Tibial artery (tissue), 4 donors: ENCODE results near the gene MT1E.

Experiments
- DNase-seq, 2 donors: peaks; one replicate each; pipeline ENCODE4 v3.0.0-alpha.2; 2019
- H3K27ac ChIP-seq, 2 donors: fragments of 200-600 bp; sonication (generic) in 1 of 2; 1 replicate in 1 of 2; 2 replicates in 1 of 2; pipeline ENCODE4 v1.5.1; 2018 to 2019; ENCODE audit warnings: mild to moderate bottlenecking in 1 of 2
- H3K27me3 ChIP-seq, 2 donors: fragments of 200-600 bp; sonication (generic) in 1 of 2; one replicate each; pipeline versions ENCODE4 v1.5.1 to v1.6.0; 2016 to 2019
- H3K36me3 ChIP-seq, 3 donors: fragments of 200-600 bp; sonication (generic) in 2 of 3; one replicate each; pipeline ENCODE4 v1.5.1; 2016 to 2019; ENCODE audit warnings: mild to moderate bottlenecking in 2 of 3
- H3K4me1 ChIP-seq, 4 donors: fragments of 200-600 bp; sonication (generic) in 2 of 4; 1 replicate in 3 of 4; 2 replicates in 1 of 4; pipeline ENCODE4 v1.5.1; 2016 to 2019
- H3K4me3 ChIP-seq, 2 donors: fragments of 200-600 bp; sonication (generic) in 1 of 2; 1 replicate in 1 of 2; 2 replicates in 1 of 2; pipeline ENCODE4 v1.5.1; 2018 to 2019; ENCODE audit warnings: mild to moderate bottlenecking in 2 of 2
- H3K9me3 ChIP-seq, 3 donors: fragments of 200-600 bp; sonication (generic) in 1 of 3; one replicate each; pipeline ENCODE4 v1.5.1; 2016 to 2019
- CTCF ChIP-seq, 2 experiments: fragments of 200-600 bp in 1 of 2; fragments of 450-650 bp in 1 of 2; IDR thresholded peaks; one replicate each; pipeline ENCODE4 v1.5.1; 2017 to 2019; ENCODE audit warnings: antibody characterized with exemption in 2 of 2, mild to moderate bottlenecking in 1 of 2, moderate library complexity in 1 of 2
- intact Hi-C: fragments of 100-400 bp; cut with DNase I; formaldehyde crosslinking; loops from one replicate; pipeline ENCODE4 v1.15.0; 2023; ENCODE audit warnings: low total_unique reads

The MT1E gene

GRCh38 chr16:56604966-56605365 lies 20.6 kb upstream of the MT1E start:
- intact Hi-C loops = loop anchor here (5.0 kb wide), 4 partner anchors 37 to 97 kb away; partner anchors contain the start of gene MT1X
- H3K4me3 ChIP-seq = no peak overlapping the region
- no peaks in the 10 kb centered on the region for H3K36me3 ChIP-seq
- no peak for DNase-seq
- peak overlapping the region; percentile 83 to 85 for H3K27ac ChIP-seq
- no peaks in the 10 kb centered on the region for H3K9me3 ChIP-seq
- H3K4me1 ChIP-seq = peaks cover 0 to 31% (median 27%) of the 10 kb centered on the region in 4 donors
- no peaks in the 10 kb centered on the region for H3K27me3 ChIP-seq
- no peak for TF ChIP-seq CTCF (IDR thresholded peaks at IDR 0.05)

GRCh38 chr16:56605475-56605874 lies 20.1 kb upstream of the MT1E start:
- Histone ChIP-seq H3K9me3 (no peaks in the 10 kb centered on the region), H3K27me3 (no peaks in the 10 kb centered on the region), H3K4me3 (no peak overlapping the region), H3K36me3 (no peaks in the 10 kb centered on the region), H3K27ac (peak overlapping the region; percentile 83 to 85), H3K4me1 (peaks cover 0 to 36% (median 32%) of the 10 kb centered on the region in 4 donors)
- DNase-seq = no peak
- intact Hi-C loops = loop anchor here (5.0 kb wide), 2 partner anchors 37 to 77 kb away; partner anchors contain the start of gene MT1X
- no peak for TF ChIP-seq CTCF (IDR thresholded peaks at IDR 0.05)

GRCh38 chr16:56606071-56606475 lies 19.5 kb upstream of the MT1E start:
- H3K27me3 ChIP-seq = no peaks in the 10 kb centered on the region
- DNase-seq = peak; percentile 81 to 86
- no peak for TF ChIP-seq CTCF (IDR thresholded peaks at IDR 0.05)
- H3K9me3 ChIP-seq = no peaks in the 10 kb centered on the region
- intact Hi-C loops = loop anchor here (5.0 kb wide), 2 partner anchors 36 to 76 kb away; partner anchors contain the start of gene MT1X
- H3K36me3 ChIP-seq = no peaks in the 10 kb centered on the region
- H3K4me1 ChIP-seq = peaks cover 0 to 42% (median 38%) of the 10 kb centered on the region in 4 donors
- H3K4me3 ChIP-seq = no peak overlapping the region
- peak overlapping the region; percentile 83 to 85 for H3K27ac ChIP-seq

- H3K27me3 ChIP-seq = no peaks in the 10 kb centered on the region
- H3K4me3 ChIP-seq = peak overlapping the region in 1 of 2 donors; percentile 65
- no peaks in the 10 kb centered on the region for H3K36me3 ChIP-seq
- H3K4me1 ChIP-seq = peaks cover 0 to 47% (median 42%) of the 10 kb centered on the region in 4 donors
- TF ChIP-seq CTCF (IDR thresholded peaks at IDR 0.05) = no peak
- H3K9me3 ChIP-seq = no peaks in the 10 kb centered on the region
- intact Hi-C loops = loop anchor here (5.0 kb wide), 2 partner anchors 36 to 76 kb away; partner anchors contain the start of gene MT1X
- H3K27ac ChIP-seq = peak overlapping the region; percentile 83 to 85
- DNase-seq = peak; percentile 72 to 82
Measured at GRCh38 chr16:56606476-56607108, 19.0 kb upstream of the MT1E start.

- H3K4me1 ChIP-seq = peaks cover 0 to 53% (median 45%) of the 10 kb centered on the region in 4 donors
- H3K9me3 ChIP-seq = no peaks in the 10 kb centered on the region
- no peaks in the 10 kb centered on the region for H3K27me3 ChIP-seq
- peak; percentile 92 for DNase-seq
- peak overlapping the region; percentile 83 to 85 for H3K27ac ChIP-seq
- no peaks in the 10 kb centered on the region for H3K36me3 ChIP-seq
- intact Hi-C loops = loop anchor here (5.0 kb wide), 2 partner anchors 35 to 75 kb away; partner anchors contain the start of gene MT1X
- peak overlapping the region in 1 of 2 donors; percentile 65 for H3K4me3 ChIP-seq
- no peak for TF ChIP-seq CTCF (IDR thresholded peaks at IDR 0.05)
Measured at GRCh38 chr16:56607109-56607618, 18.4 kb upstream of the MT1E start.
